ENCODE measurements around the gene ANKS3. TPM values are rescaled to one million over a fixed set of nuclear protein-coding genes. Genes with fewer than 3 reads are reported as not detected.

The ANKS3 gene
- total RNA-seq, 3 donors from 2014 or later, result 18.2 to 32.3 (median 21.3) TPM

DNA sequence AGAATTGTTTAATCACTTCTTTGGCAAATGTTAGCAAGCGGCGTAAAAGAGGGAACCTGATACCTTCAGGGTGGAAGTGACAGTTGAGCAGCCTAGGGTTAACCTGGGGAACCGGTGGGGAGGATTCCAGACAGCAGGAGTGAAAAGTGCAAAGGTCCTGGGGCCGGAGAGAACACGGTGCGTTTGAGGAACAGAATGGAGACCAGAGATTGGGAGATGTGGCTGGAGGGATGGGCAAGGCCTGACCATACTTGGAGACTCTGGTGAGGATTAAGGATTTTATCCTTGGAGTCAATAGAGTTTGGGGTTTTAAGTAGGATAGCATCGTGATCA is 35.2 kb upstream of the ANKS3 start:
- peaks cover 21% of the 10 kb centered on the region for H3K4me1 ChIP-seq (ENCODE audit: low read depth)
- H3K36me3 ChIP-seq (ENCODE audit: low read depth), result no peaks in the 10 kb centered on the region
- no peak for ATAC-seq
- TF ChIP-seq, protein P1, sequence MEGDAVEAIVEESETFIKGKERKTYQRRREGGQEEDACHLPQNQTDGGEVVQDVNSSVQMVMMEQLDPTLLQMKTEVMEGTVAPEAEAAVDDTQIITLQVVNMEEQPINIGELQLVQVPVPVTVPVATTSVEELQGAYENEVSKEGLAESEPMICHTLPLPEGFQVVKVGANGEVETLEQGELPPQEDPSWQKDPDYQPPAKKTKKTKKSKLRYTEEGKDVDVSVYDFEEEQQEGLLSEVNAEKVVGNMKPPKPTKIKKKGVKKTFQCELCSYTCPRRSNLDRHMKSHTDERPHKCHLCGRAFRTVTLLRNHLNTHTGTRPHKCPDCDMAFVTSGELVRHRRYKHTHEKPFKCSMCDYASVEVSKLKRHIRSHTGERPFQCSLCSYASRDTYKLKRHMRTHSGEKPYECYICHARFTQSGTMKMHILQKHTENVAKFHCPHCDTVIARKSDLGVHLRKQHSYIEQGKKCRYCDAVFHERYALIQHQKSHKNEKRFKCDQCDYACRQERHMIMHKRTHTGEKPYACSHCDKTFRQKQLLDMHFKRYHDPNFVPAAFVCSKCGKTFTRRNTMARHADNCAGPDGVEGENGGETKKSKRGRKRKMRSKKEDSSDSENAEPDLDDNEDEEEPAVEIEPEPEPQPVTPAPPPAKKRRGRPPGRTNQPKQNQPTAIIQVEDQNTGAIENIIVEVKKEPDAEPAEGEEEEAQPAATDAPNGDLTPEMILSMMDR (IDR thresholded peaks at IDR 0.05), result no peak
- intact Hi-C loops (cut with DNase I, micrococcal nuclease), result no loop called here
- H3K4me3 ChIP-seq, result peak overlapping the region; percentile 18
- no peaks in the 10 kb centered on the region for H3K9me3 ChIP-seq
- DNase-seq, result peak in 1 of 3 donors; percentile 26

DNA sequence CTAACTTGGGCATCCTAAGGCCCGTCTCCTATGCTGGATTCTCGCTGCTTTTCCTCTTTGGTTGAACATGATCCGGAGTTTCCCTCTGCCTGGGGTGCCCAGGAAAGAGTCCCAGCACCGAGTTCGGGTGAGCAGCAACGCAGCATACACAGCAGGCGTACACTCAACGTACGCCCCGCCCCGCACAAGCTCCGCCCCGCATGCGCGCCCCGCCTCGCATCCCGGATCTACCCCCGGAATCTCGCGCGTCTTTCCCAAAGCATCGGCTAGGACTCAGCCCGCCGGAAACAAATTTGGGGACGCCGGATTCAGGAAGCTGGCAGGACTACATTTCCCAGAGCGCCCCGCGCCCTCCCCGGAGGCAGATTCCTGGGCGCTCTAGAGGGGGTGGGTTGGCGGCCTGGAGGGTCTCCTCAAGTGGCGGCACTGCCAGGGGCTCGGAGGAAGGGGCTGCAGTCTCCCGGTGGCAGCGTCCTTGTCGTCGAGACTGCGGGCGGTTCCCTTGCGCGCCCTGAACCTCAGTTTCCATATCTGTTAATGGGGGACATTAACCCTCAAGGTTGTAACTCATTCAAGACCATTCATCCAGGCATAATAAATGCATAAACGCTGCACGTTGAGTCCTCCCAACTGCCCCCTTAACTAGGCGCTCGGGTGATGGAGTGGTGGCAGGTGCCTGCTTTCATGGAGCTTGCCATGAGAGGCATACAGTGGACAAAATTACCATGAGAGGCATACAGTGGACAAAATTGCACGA is 34.7 kb upstream of the ANKS3 start:
- H3K9me3 ChIP-seq, result no peaks in the 10 kb centered on the region
- ATAC-seq (peak; percentile 92), DNase-seq (peak; percentile 98 to 99 (median 99))
- H3K4me3 ChIP-seq, result peak overlapping the region; percentile 18
- intact Hi-C loops (cut with DNase I, micrococcal nuclease), result no loop called here
- H3K36me3 ChIP-seq (ENCODE audit: low read depth), result no peaks in the 10 kb centered on the region
- TF ChIP-seq, protein P1 (IDR thresholded peaks at IDR 0.05), result no peak
- H3K4me1 ChIP-seq (ENCODE audit: low read depth), result peaks cover 21% of the 10 kb centered on the region

DNA sequence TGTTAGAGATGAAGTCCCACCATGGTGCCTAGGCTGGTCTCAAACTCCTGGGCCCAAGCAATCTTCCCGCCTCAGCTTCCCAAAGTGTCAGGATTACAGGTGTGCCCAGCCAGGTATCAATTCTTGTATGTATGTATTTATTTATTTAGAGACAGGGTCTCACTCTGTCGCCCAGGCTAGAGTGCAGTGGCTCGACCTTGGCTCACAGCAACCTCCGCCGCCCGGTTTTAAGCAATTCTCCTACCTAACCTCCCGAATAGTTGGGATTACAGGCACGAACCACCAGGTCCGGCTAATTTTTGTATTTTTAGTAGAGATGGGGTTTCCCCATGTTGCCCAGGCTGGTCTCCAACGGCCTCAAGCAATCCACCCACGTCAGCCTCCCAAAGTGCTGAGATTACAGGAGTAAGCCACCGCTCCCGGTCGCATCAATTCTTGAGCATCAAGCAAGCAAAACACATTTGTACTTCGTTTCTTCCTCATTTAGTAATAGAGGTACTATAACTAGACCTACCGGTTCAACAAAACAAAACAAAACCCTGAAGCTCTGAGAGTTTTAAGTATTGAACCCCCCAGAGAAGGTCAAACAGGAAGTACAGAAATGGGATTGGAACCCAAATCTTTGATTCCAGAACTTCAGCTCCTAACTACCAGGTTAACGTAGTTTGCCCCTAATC is 33.9 kb upstream of the ANKS3 start:
- DNase-seq (peak in 2 of 3 donors; percentile 38 to 51), ATAC-seq (no peak)
- intact Hi-C loops (cut with DNase I, micrococcal nuclease), result no loop called here
- TF ChIP-seq, protein P1 (IDR thresholded peaks at IDR 0.05), result no peak
- Histone ChIP-seq H3K9me3 (no peaks in the 10 kb centered on the region), H3K4me1 (ENCODE audit: low read depth) (peaks cover 21% of the 10 kb centered on the region), H3K4me3 (peak overlapping the region; percentile 18), H3K36me3 (ENCODE audit: low read depth) (no peaks in the 10 kb centered on the region)

DNA sequence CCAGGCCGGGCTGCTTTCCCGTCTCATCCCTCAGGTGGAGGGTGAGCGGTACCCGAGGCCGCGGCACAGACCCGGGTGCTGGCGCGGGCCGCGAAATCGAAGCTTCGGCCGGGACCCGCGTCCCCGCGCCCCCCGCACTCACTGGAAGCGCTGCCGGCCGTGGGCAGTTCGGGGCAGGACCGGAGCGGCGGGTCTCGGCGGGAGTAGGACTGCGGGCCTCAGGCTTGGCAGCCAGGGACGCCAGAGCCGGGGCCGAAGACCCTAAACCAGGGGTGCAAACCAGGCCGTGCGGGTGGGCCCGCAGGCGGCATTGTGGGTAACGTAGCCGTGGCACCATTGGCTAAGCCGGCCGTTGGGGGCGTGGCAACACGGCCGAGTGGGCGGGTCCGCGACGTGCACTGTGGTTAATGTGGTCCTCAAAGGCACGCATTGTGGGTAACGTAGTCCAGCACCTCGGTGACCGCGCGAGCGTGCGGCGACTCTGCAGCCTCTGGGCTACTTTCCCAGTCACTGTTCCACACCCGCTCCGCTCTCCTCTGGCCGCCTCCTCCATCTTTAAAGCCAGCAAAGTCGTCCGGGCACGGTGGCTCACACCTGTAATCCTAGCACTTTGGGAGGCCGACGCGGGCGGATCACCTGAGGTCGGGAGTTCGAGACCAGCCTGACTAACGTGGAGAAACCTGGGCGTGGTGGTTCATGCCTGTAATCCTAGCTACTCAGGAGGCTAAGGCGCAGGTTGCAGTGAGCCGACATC is 33.0 kb upstream of the ANKS3 start, which contains the start of gene ZNF500:
ZNF500 (minus strand) TSS at position 288 of the 754 bp plus-strand sequence. CDS start 1,184 bp downstream, outside the sequence.
- peaks cover 21% of the 10 kb centered on the region for H3K4me1 ChIP-seq (ENCODE audit: low read depth)
- H3K36me3 ChIP-seq (ENCODE audit: low read depth), result peaks cover 3% of the 10 kb centered on the region
- TF ChIP-seq, protein P1 (IDR thresholded peaks at IDR 0.05), result no peak
- no peaks in the 10 kb centered on the region for H3K9me3 ChIP-seq
- DNase-seq (peak; percentile 98 to 100 (median 100)), ATAC-seq (peak; percentile 94)
- intact Hi-C loops (cut with DNase I, micrococcal nuclease), result no loop called here
- H3K4me3 ChIP-seq, result peak within 1 kb of the TSS; percentile 79

DNA sequence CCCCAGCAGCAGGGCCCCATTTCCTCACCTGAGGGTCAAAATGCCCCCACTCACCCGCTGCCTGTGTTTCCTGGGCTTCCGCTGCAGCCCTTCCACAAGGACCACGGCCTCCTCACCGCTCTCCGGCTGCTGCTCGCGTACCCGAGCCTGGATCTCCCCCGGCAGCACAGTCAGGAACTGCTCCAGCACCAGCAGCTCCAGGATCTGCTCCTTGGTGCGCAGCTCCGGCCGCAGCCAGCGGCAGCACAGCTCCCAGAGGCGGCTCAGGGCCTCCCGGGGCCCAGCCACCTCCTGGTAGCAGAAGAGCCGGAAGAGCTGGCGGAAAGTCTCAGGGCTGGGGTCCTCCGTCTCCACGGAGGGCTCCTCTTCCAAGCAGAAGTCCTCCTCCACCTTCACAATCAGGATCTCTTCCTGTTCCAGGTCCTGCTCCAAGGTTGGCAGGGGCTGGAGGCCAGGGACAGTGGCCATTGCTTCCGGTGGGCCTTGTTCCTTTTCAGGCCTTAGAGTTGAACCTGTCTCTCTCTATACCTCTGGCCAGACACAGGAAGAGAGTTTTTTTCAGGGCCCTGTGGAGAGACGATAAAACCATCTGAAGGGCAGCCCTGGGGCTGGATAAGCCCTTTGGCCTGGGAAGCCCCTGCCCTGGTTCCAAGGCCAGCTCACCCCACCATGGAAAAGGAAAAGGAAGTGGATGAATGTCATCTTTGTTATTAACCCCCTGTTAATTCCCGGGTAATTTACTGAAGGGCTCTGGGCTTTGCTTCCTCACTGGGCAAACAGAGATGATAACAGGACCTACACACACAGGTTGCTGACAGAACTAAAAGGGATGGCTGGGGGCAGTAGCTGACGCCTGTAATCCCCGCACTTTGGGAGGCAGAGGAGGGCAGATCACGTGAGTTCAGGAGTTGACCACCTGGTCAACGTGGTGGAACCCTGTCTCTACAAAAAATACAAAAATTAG is 31.7 kb upstream of the ANKS3 start:
- no peak for DNase-seq
- peaks cover 3% of the 10 kb centered on the region for H3K36me3 ChIP-seq (ENCODE audit: low read depth)
- ATAC-seq, result no peak
- H3K4me3 ChIP-seq, result no peak overlapping the region
- H3K4me1 ChIP-seq (ENCODE audit: low read depth), result peaks cover 21% of the 10 kb centered on the region
- intact Hi-C loops (cut with DNase I, micrococcal nuclease), result no loop called here
- no peaks in the 10 kb centered on the region for H3K9me3 ChIP-seq
- TF ChIP-seq, protein P1 (IDR thresholded peaks at IDR 0.05), result no peak
